ENCODE measurements around the gene NRAS.

Gene NRAS

DNA sequence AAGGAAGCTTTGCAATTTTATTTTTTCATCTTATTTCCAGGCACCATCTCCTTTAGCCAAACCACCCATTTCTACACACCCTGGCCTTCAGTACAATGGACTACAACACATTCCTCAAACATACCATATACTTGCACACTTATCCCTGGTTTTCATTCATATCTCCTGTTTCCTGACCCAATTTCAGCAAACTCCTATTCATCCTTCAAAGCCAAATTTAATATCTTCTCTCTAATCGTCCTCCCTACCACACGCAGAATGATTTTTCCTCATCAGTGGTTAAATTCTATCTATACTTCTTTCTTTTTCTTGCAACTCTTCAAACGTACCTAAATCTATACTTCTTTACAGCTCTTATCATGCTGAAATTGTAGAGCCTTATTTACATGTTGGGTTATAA lies 49.6 kb downstream of the NRAS start:
- H3K27ac ChIP-seq (ENCODE audit: extremely low read depth, low read depth, low read length), result no peak overlapping the region
- no peaks in the 10 kb centered on the region for H3K9me3 ChIP-seq (ENCODE audit: control insufficient read depth, insufficient read depth, low read depth, low read length)
- H3K4me1 ChIP-seq (ENCODE audit: control insufficient read depth, insufficient read depth, low read length), result peaks cover 6% of the 10 kb centered on the region; the same call in 1 of the 2 replicates
- no peak overlapping the region for H3K4me3 ChIP-seq (ENCODE audit: low read depth, low read length)
- no peaks in the 10 kb centered on the region; a peak in 1 of 3 replicates for H3K36me3 ChIP-seq (ENCODE audit: control insufficient read depth in 2 of 2, insufficient read depth in 1 of 2, low read length in 2 of 2)
- no peak for TF ChIP-seq ZNF571 (tag by site-specific recombination; IDR thresholded peaks at IDR 0.05)
- peak; percentile 89 for TF ChIP-seq ZFP3 (tag by site-specific recombination; IDR thresholded peaks at IDR 0.05; ENCODE audit: low read depth)
- no peak for TF ChIP-seq ZNF660 (tag by site-specific recombination; IDR thresholded peaks at IDR 0.05)
- CTCF ChIA-PET, result no interaction called here
- POLR2A ChIA-PET, result no interaction called here

DNA sequence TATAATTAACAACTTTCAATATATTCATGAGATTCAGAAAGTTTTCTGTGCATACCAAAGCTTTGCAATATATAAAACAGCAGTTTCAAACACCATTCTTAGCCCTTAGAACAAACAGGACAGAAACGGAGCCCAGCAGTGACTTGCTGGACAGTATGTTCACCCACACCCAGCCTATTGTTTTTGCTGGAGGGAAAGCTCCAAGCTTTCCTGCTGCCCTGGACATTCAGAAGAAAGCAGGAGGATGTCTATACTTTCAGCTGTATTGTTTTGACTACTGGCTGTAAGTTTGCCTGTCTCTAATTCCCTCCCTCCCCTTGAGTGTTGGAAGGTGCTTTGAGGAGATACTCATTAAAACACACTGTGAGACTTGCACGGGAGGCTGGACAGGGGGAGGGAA lies 56.3 kb downstream of the NRAS start:
- POLR2A ChIA-PET, result interaction anchor here (2.1 kb wide), 1 partner anchor 9 kb away, joined by 15 read pairs; the partner anchor contains the start of gene DENND2C
- CTCF ChIA-PET, result interaction anchor here (0.6 to 1.2 kb wide), 5 partner anchors 16 to 394 kb away, joined by 3 read pairs; no protein-coding TSS in a partner anchor
- TF ChIP-seq PRDM1 (tag by site-specific recombination; IDR thresholded peaks at IDR 0.05) (peak; percentile 57; the same call in 1 of the 2 replicates), ZFP3 (tag by site-specific recombination; IDR thresholded peaks at IDR 0.05; ENCODE audit: low read depth) (no peak), GLIS1 (tag by site-specific recombination; IDR thresholded peaks at IDR 0.05) (peak; percentile 22; the same call in 1 of the 2 replicates), ZNF341 (tag by site-specific recombination; IDR thresholded peaks at IDR 0.05; ENCODE audit: low read depth) (peak; percentile 52)

More for the DNA sequence above, 56.3 kb downstream of the NRAS start:
- Histone ChIP-seq H3K9me3 (ENCODE audit: control insufficient read depth, insufficient read depth, low read depth, low read length) (no peaks in the 10 kb centered on the region), H3K4me3 (ENCODE audit: low read depth, low read length) (no peak overlapping the region), H3K36me3 (ENCODE audit: control insufficient read depth in 2 of 2, insufficient read depth in 1 of 2, low read length in 2 of 2) (no peaks in the 10 kb centered on the region; a peak in 1 of 3 replicates), H3K27ac (ENCODE audit: extremely low read depth, low read depth, low read length) (no peak overlapping the region), H3K4me1 (ENCODE audit: control insufficient read depth, insufficient read depth, low read length) (no peaks in the 10 kb centered on the region)
